B cell (primary cell): ENCODE measurements around the gene RSPH1.

Experiments
- EZH2 ChIP-seq: IDR thresholded peaks from 2 replicates; pipeline ENCODE4 v1.6.1; 2012; ENCODE audit warnings: borderline replicate concordance, low read depth, mild to moderate bottlenecking, moderate library complexity, low read length; ENCODE audit not compliant: insufficient read depth, poor library complexity, severe bottlenecking
- TF ChIP-seq, protein P1 (sequence below): fragments of 200-600 bp; IDR thresholded peaks from one replicate; pipeline ENCODE4 v1.8.0; 2022; ENCODE audit warnings: antibody characterized with exemption, mild to moderate bottlenecking

DNA sequence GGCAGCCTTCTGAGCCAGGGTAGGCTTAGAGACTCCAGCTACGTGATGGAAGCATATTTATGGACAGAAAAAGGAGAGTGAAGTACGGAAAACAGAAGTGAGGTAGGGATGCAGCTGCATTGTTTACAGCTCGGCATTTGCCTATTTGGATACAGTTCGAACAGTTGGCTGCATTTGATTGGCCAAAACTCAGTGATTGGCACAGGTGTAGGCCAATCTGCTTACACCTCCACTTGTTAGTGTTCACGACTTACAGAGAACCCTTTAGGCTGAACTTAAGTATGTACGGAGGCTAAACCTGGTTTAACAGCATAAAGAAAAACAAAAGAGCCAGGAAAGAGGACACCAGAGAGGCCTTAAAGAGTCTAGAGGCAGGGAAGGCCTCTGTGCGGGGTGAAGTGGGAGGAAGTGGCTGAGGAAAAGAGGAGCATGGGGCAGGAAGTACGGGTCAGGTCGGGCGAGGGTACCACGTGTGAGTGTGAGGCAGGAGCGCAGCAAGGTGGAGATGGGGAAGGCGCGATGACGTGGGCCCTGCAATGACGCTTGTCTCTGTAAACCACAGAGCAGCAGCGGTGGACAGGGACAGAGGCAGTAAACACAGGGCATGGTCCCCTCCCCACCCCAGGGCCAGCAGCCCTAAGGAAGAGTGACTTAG, 32.0 kb downstream of the RSPH1 start:
- no peak for TF ChIP-seq EZH2
- TF ChIP-seq, protein P1, sequence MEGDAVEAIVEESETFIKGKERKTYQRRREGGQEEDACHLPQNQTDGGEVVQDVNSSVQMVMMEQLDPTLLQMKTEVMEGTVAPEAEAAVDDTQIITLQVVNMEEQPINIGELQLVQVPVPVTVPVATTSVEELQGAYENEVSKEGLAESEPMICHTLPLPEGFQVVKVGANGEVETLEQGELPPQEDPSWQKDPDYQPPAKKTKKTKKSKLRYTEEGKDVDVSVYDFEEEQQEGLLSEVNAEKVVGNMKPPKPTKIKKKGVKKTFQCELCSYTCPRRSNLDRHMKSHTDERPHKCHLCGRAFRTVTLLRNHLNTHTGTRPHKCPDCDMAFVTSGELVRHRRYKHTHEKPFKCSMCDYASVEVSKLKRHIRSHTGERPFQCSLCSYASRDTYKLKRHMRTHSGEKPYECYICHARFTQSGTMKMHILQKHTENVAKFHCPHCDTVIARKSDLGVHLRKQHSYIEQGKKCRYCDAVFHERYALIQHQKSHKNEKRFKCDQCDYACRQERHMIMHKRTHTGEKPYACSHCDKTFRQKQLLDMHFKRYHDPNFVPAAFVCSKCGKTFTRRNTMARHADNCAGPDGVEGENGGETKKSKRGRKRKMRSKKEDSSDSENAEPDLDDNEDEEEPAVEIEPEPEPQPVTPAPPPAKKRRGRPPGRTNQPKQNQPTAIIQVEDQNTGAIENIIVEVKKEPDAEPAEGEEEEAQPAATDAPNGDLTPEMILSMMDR = no peak
